Small intestine (tissue), 7 donors: ENCODE measurements around the gene ZFP1. TPM values are rescaled to one million over a fixed set of nuclear protein-coding genes. Genes with fewer than 3 reads are reported as not detected.
A peak's percentile ranks its signal among the peaks of the same experiment; 100 is the strongest.

Experiments used
- DNase-seq, 2 donors: peaks; one replicate each; pipeline versions ENCODE4 v3.0.0 to v3.0.0-alpha.2; 2013
- FAIRE-seq: peaks from 2 replicates; lab custom pipeline; 2012; peaks lifted over from hg19 to GRCh38; lab: Jason Lieb, UNC
- H3K27ac ChIP-seq, 3 donors: one replicate each; pipeline ENCODE4 v1.5.1; 2013; ENCODE audit warnings: low read length in 2 of 3, mild to moderate bottlenecking in 2 of 3, control low read depth in 1 of 3, inconsistent platforms in 1 of 3, low read depth in 1 of 3, moderate library complexity in 1 of 3
- H3K27me3 ChIP-seq, 3 donors: one replicate each; pipeline ENCODE4 v1.6.1; 2013; ENCODE audit warnings: low read length in 3 of 3, inconsistent platforms in 1 of 3; ENCODE audit not compliant: control insufficient read depth in 3 of 3, insufficient read depth in 3 of 3
- H3K36me3 ChIP-seq, 3 donors: one replicate each; pipeline ENCODE4 v1.6.1; 2013; ENCODE audit warnings: low read length in 3 of 3, inconsistent platforms in 1 of 3, low read depth in 1 of 3, mild to moderate bottlenecking in 1 of 3, moderate library complexity in 1 of 3; ENCODE audit not compliant: control insufficient read depth in 3 of 3, insufficient read depth in 2 of 3
- H3K4me1 ChIP-seq, 3 donors: one replicate each; pipeline ENCODE4 v1.6.1; 2013; ENCODE audit warnings: low read length in 2 of 3, inconsistent platforms in 1 of 3, low read depth in 1 of 3, mild to moderate bottlenecking in 1 of 3, moderate library complexity in 1 of 3; ENCODE audit not compliant: control insufficient read depth in 3 of 3, insufficient read depth in 2 of 3
- H3K4me3 ChIP-seq, 3 donors: one replicate each; pipeline ENCODE4 v1.5.1; 2013; ENCODE audit warnings: low read length in 3 of 3, control low read depth in 1 of 3, inconsistent platforms in 1 of 3, low read depth in 1 of 3, mild to moderate bottlenecking in 1 of 3, moderate library complexity in 1 of 3
- H3K9me3 ChIP-seq, 2 donors: one replicate each; pipeline ENCODE4 v1.6.1; 2013; ENCODE audit warnings: low read depth in 1 of 2, low read length in 1 of 2; ENCODE audit not compliant: control insufficient read depth in 2 of 2, insufficient read depth in 1 of 2
- WGBS, 3 donors: extraction: QIAGEN DNeasy Blood & Tissue Kit; methylation state at CpG; one replicate each; pipeline ENCODE4 v1.1.7; 2013; 5-methylcytosine and 5-hydroxymethylcytosine counted together
- polyA plus RNA-seq, 4 donors: library from polyadenylated mRNA; stranded (reverse) in 3 of 4; unstranded in 1 of 4; fragments of 200-250 nt in 3 of 4; fragments of 120-200 nt in 1 of 4; gene quantifications; one replicate each; pipeline versions ENCODE4 v1.2.1 to v1.2.3, GENCODE V29; 2013
- donor health status: healthy with polysubstance abuse.
- donor health status: control.
- donor health status: control.
- donor health status: Bipolar disorder and iron deficiency.
- donor health status: healthy.

Gene ZFP1
- polyA plus RNA-seq, 4 donors = 2.2 to 8.8 (median 2.8) TPM

- WGBS, 3 donors = 52 to 66% (median 60%) methylated on average over 15 of the region's 15 CpGs
- FAIRE-seq = no peak
- peak within 1 kb of the TSS in 1 of 3 donors; percentile 74 for H3K27ac ChIP-seq
These were observed 32.0 kb upstream of the ZFP1 start, which contains the start of gene LDHD for GRCh38 chr16:75116081-75116910. LDHD (minus strand) TSS chr16:75116780; CDS start chr16:75116720, 60 bp downstream.

DNA sequence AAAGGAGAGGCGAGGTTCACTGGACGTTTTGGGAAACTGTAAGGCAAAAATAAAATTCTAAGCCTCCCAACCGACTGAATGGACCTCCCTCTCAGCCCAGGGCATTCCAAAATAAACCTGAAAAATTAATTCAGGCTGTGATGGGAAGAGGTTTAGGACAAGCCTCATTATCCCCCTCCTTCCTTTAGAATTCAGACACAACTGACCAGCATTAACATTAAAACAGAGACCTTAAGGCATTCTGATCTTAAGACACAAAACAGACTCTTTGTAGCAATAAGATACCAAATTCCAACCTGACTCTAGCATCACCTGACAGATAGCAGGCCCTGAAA is 31.4 kb upstream of the ZFP1 start:
- H3K27me3 ChIP-seq = no peaks in the 10 kb centered on the region
- H3K9me3 ChIP-seq = peaks cover 0 to 8% of the 10 kb centered on the region in 2 donors
- H3K4me3 ChIP-seq = no peak overlapping the region
- DNase-seq (no peak), FAIRE-seq (no peak)
- H3K4me1 ChIP-seq = peaks cover 0 to 7% (median 0%) of the 10 kb centered on the region in 3 donors
- H3K36me3 ChIP-seq = peaks cover 0 to 3% (median 0%) of the 10 kb centered on the region in 3 donors
- no peak overlapping the region for H3K27ac ChIP-seq
- 53 to 62% (median 61%) methylated on average over 3 of the region's 3 CpGs for WGBS, 3 donors

More at GRCh38 chr16:75116081-75116910, 32.0 kb upstream of the ZFP1 start, which contains the start of gene LDHD:
- DNase-seq = peak; percentile 60 to 79
- Histone ChIP-seq H3K9me3 (peaks cover 0 to 7% of the 10 kb centered on the region in 2 donors), H3K4me3 (peak within 1 kb of the TSS; percentile 27 to 52 (median 31)), H3K36me3 (peaks cover 0 to 3% (median 0%) of the 10 kb centered on the region in 3 donors), H3K4me1 (peaks cover 0 to 11% (median 3%) of the 10 kb centered on the region in 3 donors), H3K27me3 (no peaks in the 10 kb centered on the region)

DNA sequence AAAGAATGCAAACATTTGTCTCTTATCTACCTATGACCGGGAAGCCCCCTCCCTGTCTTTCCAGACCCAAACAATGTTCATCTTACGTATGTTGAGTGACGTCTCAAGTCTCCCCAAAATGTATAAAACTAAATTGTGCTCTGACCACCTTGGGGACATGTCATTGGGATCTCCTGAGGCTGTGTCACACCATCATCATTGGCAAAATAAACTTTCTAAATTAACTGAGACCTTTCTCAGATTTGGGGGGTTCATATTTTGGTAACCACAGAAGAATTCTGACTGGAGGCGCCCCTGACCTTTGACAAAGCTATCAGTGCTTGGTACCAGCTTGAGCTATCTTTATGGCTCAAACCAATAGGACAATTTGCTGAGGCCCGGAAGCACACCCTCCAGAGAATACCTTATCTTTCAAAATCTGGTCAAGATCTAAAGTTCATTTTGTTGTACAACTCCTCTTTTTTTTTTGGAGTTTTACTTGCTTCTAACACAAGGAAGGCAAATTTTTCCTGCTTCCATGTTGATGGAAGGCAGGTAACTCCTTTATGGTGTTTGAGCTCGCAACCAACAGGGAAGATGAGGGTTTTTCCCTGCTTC is 29.3 kb upstream of the ZFP1 start:
- peaks cover 0 to 13% of the 10 kb centered on the region in 2 donors for H3K9me3 ChIP-seq
- no peak overlapping the region for H3K27ac ChIP-seq
- FAIRE-seq (no peak), DNase-seq (peak in 1 of 2 donors; percentile 22)
- no peaks in the 10 kb centered on the region for H3K36me3 ChIP-seq
- no peak overlapping the region for H3K4me3 ChIP-seq
- H3K27me3 ChIP-seq = no peaks in the 10 kb centered on the region
- peaks cover 0 to 3% (median 0%) of the 10 kb centered on the region in 3 donors for H3K4me1 ChIP-seq
- WGBS, 3 donors = 55 to 68% (median 66%) methylated on average over 6 of the region's 6 CpGs

- Histone ChIP-seq H3K4me1 (peaks cover 0 to 3% (median 0%) of the 10 kb centered on the region in 3 donors), H3K27me3 (no peaks in the 10 kb centered on the region), H3K9me3 (peaks cover 0 to 13% of the 10 kb centered on the region in 2 donors), H3K4me3 (no peak overlapping the region), H3K27ac (no peak overlapping the region), H3K36me3 (no peaks in the 10 kb centered on the region)
- no peak for FAIRE-seq
- DNase-seq = no peak
- 78 to 86% (median 81%) methylated on average over 4 of the region's 4 CpGs for WGBS, 3 donors
These were observed 28.1 kb upstream of the ZFP1 start for GRCh38 chr16:75120253-75120652.

GRCh38 chr16:75121949-75122568 is 26.3 kb upstream of the ZFP1 start:
- 92 to 93% (median 93%) methylated on average over 6 of the region's 6 CpGs for WGBS, 3 donors
- H3K36me3 ChIP-seq = no peaks in the 10 kb centered on the region
- H3K27ac ChIP-seq = no peak overlapping the region
- no peaks in the 10 kb centered on the region for H3K27me3 ChIP-seq
- no peak for DNase-seq
- no peak for FAIRE-seq
- H3K4me3 ChIP-seq = no peak overlapping the region
- H3K9me3 ChIP-seq = peaks cover 0 to 18% of the 10 kb centered on the region in 2 donors
- H3K4me1 ChIP-seq = no peaks in the 10 kb centered on the region

DNA sequence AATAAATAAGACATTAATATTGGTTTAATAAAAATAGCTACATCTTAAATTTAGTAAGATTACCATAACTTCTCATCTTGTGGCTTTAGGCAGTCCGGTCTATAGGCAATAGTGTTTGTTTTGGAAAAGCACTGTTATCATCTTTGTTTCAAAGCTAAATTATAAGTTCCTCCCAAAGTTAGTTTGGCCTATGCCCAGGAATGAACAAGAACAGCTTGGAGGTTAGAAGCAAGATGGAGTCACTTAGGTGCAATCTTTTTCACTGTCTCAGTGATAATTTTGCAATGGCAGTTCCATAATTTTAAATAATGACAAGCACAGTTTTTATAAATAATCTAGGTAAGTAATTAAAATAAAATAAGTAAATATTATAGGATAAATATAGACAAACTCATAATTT is 25.7 kb upstream of the ZFP1 start:
- no peak for DNase-seq
- Histone ChIP-seq H3K27me3 (no peaks in the 10 kb centered on the region), H3K4me3 (no peak overlapping the region), H3K9me3 (peaks cover 0 to 22% of the 10 kb centered on the region in 2 donors), H3K4me1 (no peaks in the 10 kb centered on the region), H3K27ac (no peak overlapping the region), H3K36me3 (no peaks in the 10 kb centered on the region)
- no peak for FAIRE-seq
- WGBS, 3 donors = 91 to 100% (median 95%) methylated on average over 1 of the region's 1 CpG

DNA sequence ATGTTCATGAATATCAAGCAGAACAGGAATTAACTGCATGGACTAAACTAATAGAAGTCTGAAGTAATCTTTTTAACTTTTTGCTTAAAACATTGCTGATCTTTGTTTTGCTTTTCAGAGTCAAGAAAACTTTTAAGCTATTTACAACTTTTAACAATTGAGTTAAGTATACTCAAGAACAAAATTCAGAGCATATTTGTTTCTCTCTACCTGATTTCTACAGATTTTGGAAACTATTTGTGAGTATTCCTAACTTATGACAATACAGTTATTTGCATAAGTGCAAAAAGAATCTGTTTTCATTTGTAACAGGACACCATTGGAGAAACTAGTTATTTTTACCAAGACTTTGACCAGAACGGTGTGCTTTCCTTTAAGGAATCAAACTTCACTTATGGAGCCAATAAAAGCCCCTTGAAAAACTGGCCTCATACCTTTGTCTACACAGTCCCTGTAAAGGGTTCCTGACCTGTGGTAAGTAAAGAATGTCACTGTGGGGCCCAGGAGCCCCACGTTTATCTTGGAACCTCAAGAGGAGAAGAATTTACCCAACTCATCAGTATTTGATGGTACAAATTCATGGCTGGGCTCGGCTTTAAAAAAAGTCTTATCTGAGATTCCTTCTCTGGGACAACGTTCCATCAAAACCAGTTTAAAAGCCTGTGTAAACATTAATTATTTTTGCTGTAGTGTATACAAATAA is 20.5 kb upstream of the ZFP1 start:
- 55 to 69% (median 58%) methylated on average over 4 of the region's 4 CpGs for WGBS, 3 donors
- Histone ChIP-seq H3K27me3 (no peaks in the 10 kb centered on the region), H3K4me3 (no peak overlapping the region), H3K9me3 (peaks cover 0 to 9% of the 10 kb centered on the region in 2 donors), H3K4me1 (no peaks in the 10 kb centered on the region), H3K27ac (no peak overlapping the region), H3K36me3 (no peaks in the 10 kb centered on the region)
- FAIRE-seq (no peak), DNase-seq (no peak)
